ENCODE results near the gene HLA-F. TPM values are rescaled to one million over a fixed set of nuclear protein-coding genes. Genes with fewer than 3 reads are reported as not detected.
A peak's percentile ranks its signal among the peaks of the same experiment; 100 is the strongest.

HLA-F gene
- total RNA-seq, 2 donors from 2014 or later: 34.0 to 62.1 TPM

- no peaks in the 10 kb centered on the region for H3K9me3 ChIP-seq
- peak overlapping the region; percentile 86 to 88 for H3K27ac ChIP-seq
- H3K4me1 ChIP-seq (replicated peaks): no peaks in the 10 kb centered on the region
- H3K36me3 ChIP-seq: no peaks in the 10 kb centered on the region
- intact Hi-C loops (cut with DNase I): no loop called here
- peak; percentile 35 for TF ChIP-seq POLR2A (IDR thresholded peaks at IDR 0.05)
- no peak for TF ChIP-seq POLR2AphosphoS5 (IDR thresholded peaks at IDR 0.05)
- TF ChIP-seq CTCF (IDR thresholded peaks at IDR 0.05): no peak
- 9% methylated on average over 62 of the region's 76 CpGs for WGBS
- H3K4me3 ChIP-seq: peak overlapping the region; percentile 76 to 79
- H3K27me3 ChIP-seq (replicated peaks; ENCODE audit: insufficient read depth): no peaks in the 10 kb centered on the region
- peak; percentile 32 for DNase-seq (ENCODE audit: low spot score)
Measured at GRCh38 chr6:29723666-29724588, 693 bp downstream of the HLA-F start.

- no peaks in the 10 kb centered on the region for H3K4me1 ChIP-seq (replicated peaks)
Measured at GRCh38 chr6:29724937-29725869, 2.0 kb downstream of the HLA-F start.

GRCh38 chr6:29726001-29726400 lies 2.8 kb downstream of the HLA-F start:
- TF ChIP-seq POLR2AphosphoS5 (IDR thresholded peaks at IDR 0.05): no peak
- no peak for TF ChIP-seq CTCF (IDR thresholded peaks at IDR 0.05)
- TF ChIP-seq POLR2A (IDR thresholded peaks at IDR 0.05): no peak
- H3K9me3 ChIP-seq: no peaks in the 10 kb centered on the region
- H3K4me3 ChIP-seq: no peak overlapping the region
- H3K27me3 ChIP-seq (replicated peaks; ENCODE audit: insufficient read depth): no peaks in the 10 kb centered on the region
- WGBS: 88% methylated on average over 1 of the region's 1 CpG
- intact Hi-C loops (cut with DNase I): no loop called here
- H3K36me3 ChIP-seq: no peaks in the 10 kb centered on the region
- no peak for DNase-seq (ENCODE audit: low spot score)
- no peaks in the 10 kb centered on the region for H3K4me1 ChIP-seq (replicated peaks)
- no peak overlapping the region for H3K27ac ChIP-seq

More at GRCh38 chr6:29724937-29725869, 2.0 kb downstream of the HLA-F start:
- Histone ChIP-seq H3K36me3 (no peaks in the 10 kb centered on the region), H3K4me3 (no peak overlapping the region), H3K27ac (no peak overlapping the region), H3K9me3 (no peaks in the 10 kb centered on the region), H3K27me3 (replicated peaks; ENCODE audit: insufficient read depth) (no peaks in the 10 kb centered on the region)
- 88% methylated on average over 11 of the region's 11 CpGs for WGBS
- TF ChIP-seq POLR2A (IDR thresholded peaks at IDR 0.05) (no peak), CTCF (IDR thresholded peaks at IDR 0.05) (no peak), POLR2AphosphoS5 (IDR thresholded peaks at IDR 0.05) (no peak)
- intact Hi-C loops (cut with DNase I): no loop called here
- no peak for DNase-seq (ENCODE audit: low spot score)

GRCh38 chr6:29726571-29727194 lies 3.4 kb downstream of the HLA-F start:
- no peaks in the 10 kb centered on the region for H3K27me3 ChIP-seq (replicated peaks; ENCODE audit: insufficient read depth)
- no peaks in the 10 kb centered on the region for H3K36me3 ChIP-seq
- no peaks in the 10 kb centered on the region for H3K4me1 ChIP-seq (replicated peaks)
- TF ChIP-seq POLR2AphosphoS5 (IDR thresholded peaks at IDR 0.05) (no peak), POLR2A (IDR thresholded peaks at IDR 0.05) (no peak), CTCF (IDR thresholded peaks at IDR 0.05) (no peak)
- 96% methylated on average over 9 of the region's 9 CpGs for WGBS
- intact Hi-C loops (cut with DNase I): no loop called here
- H3K4me3 ChIP-seq: no peak overlapping the region
- no peaks in the 10 kb centered on the region for H3K9me3 ChIP-seq
- H3K27ac ChIP-seq: no peak overlapping the region
- no peak for DNase-seq (ENCODE audit: low spot score)

Measured in prostate gland (tissue), 2 donors.